ENCODE measurements around the gene CCL21. TPM values are rescaled to one million over a fixed set of nuclear protein-coding genes. Genes with fewer than 3 reads are reported as not detected.
A peak's percentile ranks its signal among the peaks of the same experiment; 100 is the strongest.
"Not testable (repeated sequence)": the region's sequence is repeated elsewhere in the genome, so short reads cannot be mapped to it uniquely, and the experiment has no call there.

The CCL21 gene
- total RNA-seq, 4 donors from 2014 or later: 53.6 to 271 (median 119) TPM

- no peaks in the 10 kb centered on the region for H3K27me3 ChIP-seq
- DNase-seq (ENCODE audit: extremely low spot score): no peak
- H3K9me3 ChIP-seq: no peaks in the 10 kb centered on the region
- no peaks in the 10 kb centered on the region for H3K36me3 ChIP-seq
- H3K27ac ChIP-seq (replicated peaks in 1 of 4): no peak overlapping the region
- no peaks in the 10 kb centered on the region for H3K4me1 ChIP-seq
- TF ChIP-seq POLR2AphosphoS5 (IDR thresholded peaks at IDR 0.05) (no peak), POLR2A (IDR thresholded peaks at IDR 0.05; ENCODE audit: low read depth) (no peak), CTCF (IDR thresholded peaks at IDR 0.05) (no peak), EP300 (IDR thresholded peaks at IDR 0.05) (no peak)
- intact Hi-C loops (cut with DNase I): no loop called here
- no peak overlapping the region for H3K4me3 ChIP-seq
- WGBS: 93% methylated on average over 2 of the region's 2 CpGs
These were observed 22.9 kb upstream of the CCL21 start for GRCh38 chr9:34732886-34733285.

GRCh38 chr9:34732478-34732877, 22.5 kb upstream of the CCL21 start:
- H3K27ac ChIP-seq (replicated peaks in 1 of 4): no peak overlapping the region
- no peaks in the 10 kb centered on the region for H3K36me3 ChIP-seq
- H3K4me3 ChIP-seq: no peak overlapping the region
- WGBS: 91% methylated on average over 1 of the region's 1 CpG
- TF ChIP-seq POLR2AphosphoS5 (IDR thresholded peaks at IDR 0.05) (no peak), POLR2A (IDR thresholded peaks at IDR 0.05; ENCODE audit: low read depth) (no peak), EP300 (IDR thresholded peaks at IDR 0.05) (no peak)
- no peaks in the 10 kb centered on the region for H3K9me3 ChIP-seq
- DNase-seq (ENCODE audit: extremely low spot score): no peak
- no peaks in the 10 kb centered on the region for H3K27me3 ChIP-seq
- no peaks in the 10 kb centered on the region for H3K4me1 ChIP-seq
- intact Hi-C loops (cut with DNase I): no loop called here

- intact Hi-C loops (cut with DNase I): no loop called here
- no peak for TF ChIP-seq POLR2AphosphoS5 (IDR thresholded peaks at IDR 0.05)
- TF ChIP-seq CTCF (IDR thresholded peaks at IDR 0.05): no peak
- no peak for TF ChIP-seq POLR2A (IDR thresholded peaks at IDR 0.05; ENCODE audit: low read depth)
- TF ChIP-seq EP300 (IDR thresholded peaks at IDR 0.05): no peak
- Histone ChIP-seq H3K9me3 (no peaks in the 10 kb centered on the region), H3K36me3 (no peaks in the 10 kb centered on the region), H3K4me1 (peaks cover 2 to 4% (median 3%) of the 10 kb centered on the region in 4 donors), H3K27ac (replicated peaks in 1 of 4) (no peak overlapping the region), H3K27me3 (no peaks in the 10 kb centered on the region), H3K4me3 (no peak overlapping the region)
- no peak for DNase-seq (ENCODE audit: extremely low spot score)
- WGBS: 93% methylated on average over 11 of the region's 11 CpGs
These were observed 13.2 kb upstream of the CCL21 start for GRCh38 chr9:34723141-34723540.

GRCh38 chr9:34719769-34720025, 9.8 kb upstream of the CCL21 start:
- H3K27ac ChIP-seq (replicated peaks in 1 of 4); H3K9me3 ChIP-seq; H3K36me3 ChIP-seq; H3K27me3 ChIP-seq; H3K4me3 ChIP-seq; intact Hi-C loops (cut with DNase I); DNase-seq (ENCODE audit: extremely low spot score); H3K4me1 ChIP-seq: not testable (repeated sequence)

GRCh38 chr9:34719021-34719768, 9.3 kb upstream of the CCL21 start:
- Histone ChIP-seq H3K9me3 (no peaks in the 10 kb centered on the region), H3K27ac (replicated peaks in 1 of 4) (no peak overlapping the region), H3K4me3 (no peak overlapping the region), H3K27me3 (no peaks in the 10 kb centered on the region), H3K4me1 (peaks cover 4 to 8% (median 6%) of the 10 kb centered on the region in 4 donors), H3K36me3 (no peaks in the 10 kb centered on the region)
- 88% methylated on average over 7 of the region's 8 CpGs for WGBS
- DNase-seq (ENCODE audit: extremely low spot score): peak; percentile 87
- intact Hi-C loops (cut with DNase I): no loop called here
- no peak for TF ChIP-seq POLR2A (IDR thresholded peaks at IDR 0.05; ENCODE audit: low read depth)
- TF ChIP-seq POLR2AphosphoS5 (IDR thresholded peaks at IDR 0.05): no peak
- TF ChIP-seq EP300 (IDR thresholded peaks at IDR 0.05): no peak

GRCh38 chr9:34717996-34718614, 8.2 kb upstream of the CCL21 start:
- 61% methylated on average over 3 of the region's 3 CpGs for WGBS
- no peak overlapping the region for H3K27ac ChIP-seq (replicated peaks in 1 of 4)
- H3K36me3 ChIP-seq: no peaks in the 10 kb centered on the region
- intact Hi-C loops (cut with DNase I): no loop called here
- no peak overlapping the region for H3K4me3 ChIP-seq
- DNase-seq (ENCODE audit: extremely low spot score): no peak
- peaks cover 4 to 8% (median 6%) of the 10 kb centered on the region in 4 donors for H3K4me1 ChIP-seq
- TF ChIP-seq POLR2AphosphoS5 (IDR thresholded peaks at IDR 0.05) (no peak), EP300 (IDR thresholded peaks at IDR 0.05) (no peak), CTCF (IDR thresholded peaks at IDR 0.05) (no peak), POLR2A (IDR thresholded peaks at IDR 0.05; ENCODE audit: low read depth) (no peak)
- H3K27me3 ChIP-seq: no peaks in the 10 kb centered on the region
- no peaks in the 10 kb centered on the region for H3K9me3 ChIP-seq
